ENCODE measurements around the gene DAP3. TPM values are rescaled to one million over a fixed set of nuclear protein-coding genes. Genes with fewer than 3 reads are reported as not detected.
"Not testable (repeated sequence)": the region's sequence is repeated elsewhere in the genome, so short reads cannot be mapped to it uniquely, and the experiment has no call there.

DAP3 gene
- total RNA-seq, 1 experiment from 2014 or later = 136 TPM

DNA sequence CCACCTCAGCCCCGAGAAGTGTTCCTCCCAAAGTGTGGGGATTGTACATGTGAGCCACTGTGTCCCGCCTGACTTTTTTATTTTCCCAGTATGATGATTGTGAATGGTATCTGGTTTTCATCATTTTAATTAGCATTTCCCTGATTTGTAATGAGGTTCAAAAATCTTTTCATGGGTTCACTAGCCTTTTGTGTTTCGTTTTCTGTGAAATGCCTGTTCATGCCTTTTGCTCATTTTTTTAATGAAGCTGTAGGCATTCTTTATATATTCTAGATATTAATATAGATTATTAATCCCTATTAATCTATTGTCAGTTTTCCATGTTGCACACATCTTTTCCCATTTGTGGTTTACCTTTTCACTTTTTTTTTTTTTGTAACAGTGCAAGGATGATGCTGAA, 20.5 kb downstream of the DAP3 start:
- Histone ChIP-seq H3K27ac (ENCODE audit: low read length) (no peak overlapping the region), H3K36me3 (ENCODE audit: control insufficient read depth, insufficient read depth, low read length) (peaks cover 5% of the 10 kb centered on the region; the same call in 1 of the 2 replicates), H3K9me3 (ENCODE audit: control insufficient read depth, insufficient read depth, low read depth, low read length) (no peaks in the 10 kb centered on the region), H3K4me1 (ENCODE audit: control insufficient read depth, insufficient read depth, low read length) (no peaks in the 10 kb centered on the region), H3K4me3 (ENCODE audit: low read depth in 2 of 2, low read length in 2 of 2) (no peak overlapping the region), H3K27me3 (ENCODE audit: control insufficient read depth, insufficient read depth, low read length) (no peaks in the 10 kb centered on the region)
- ATAC-seq = no peak
- DNase-seq (ENCODE audit: low read depth, low spot score) = no peak
- ChIA-PET POLR2A (no interaction called here), CTCF (interaction anchor here (0.7 kb wide), 1 partner anchor 61 kb away, joined by 4 read pairs; no protein-coding TSS in a partner anchor)
- in situ Hi-C loops (cut with HindIII; ENCODE audit: low pct_unique_long_range_greater_than_20kb, low sequenced_read_pairs) = no loop called here
- intact Hi-C loops (cut with micrococcal nuclease; ENCODE audit: unreplicated experiment) = no loop called here
- TF ChIP-seq TCF7L2 (IDR thresholded peaks at IDR 0.05; ENCODE audit: low read depth, low read length) = no peak
- no peak for TF ChIP-seq POLR2AphosphoS5 (IDR thresholded peaks at IDR 0.05; ENCODE audit: low read depth, low read length)
- no peak for TF ChIP-seq CTCF (IDR thresholded peaks at IDR 0.05)
- TF ChIP-seq, protein P1, sequence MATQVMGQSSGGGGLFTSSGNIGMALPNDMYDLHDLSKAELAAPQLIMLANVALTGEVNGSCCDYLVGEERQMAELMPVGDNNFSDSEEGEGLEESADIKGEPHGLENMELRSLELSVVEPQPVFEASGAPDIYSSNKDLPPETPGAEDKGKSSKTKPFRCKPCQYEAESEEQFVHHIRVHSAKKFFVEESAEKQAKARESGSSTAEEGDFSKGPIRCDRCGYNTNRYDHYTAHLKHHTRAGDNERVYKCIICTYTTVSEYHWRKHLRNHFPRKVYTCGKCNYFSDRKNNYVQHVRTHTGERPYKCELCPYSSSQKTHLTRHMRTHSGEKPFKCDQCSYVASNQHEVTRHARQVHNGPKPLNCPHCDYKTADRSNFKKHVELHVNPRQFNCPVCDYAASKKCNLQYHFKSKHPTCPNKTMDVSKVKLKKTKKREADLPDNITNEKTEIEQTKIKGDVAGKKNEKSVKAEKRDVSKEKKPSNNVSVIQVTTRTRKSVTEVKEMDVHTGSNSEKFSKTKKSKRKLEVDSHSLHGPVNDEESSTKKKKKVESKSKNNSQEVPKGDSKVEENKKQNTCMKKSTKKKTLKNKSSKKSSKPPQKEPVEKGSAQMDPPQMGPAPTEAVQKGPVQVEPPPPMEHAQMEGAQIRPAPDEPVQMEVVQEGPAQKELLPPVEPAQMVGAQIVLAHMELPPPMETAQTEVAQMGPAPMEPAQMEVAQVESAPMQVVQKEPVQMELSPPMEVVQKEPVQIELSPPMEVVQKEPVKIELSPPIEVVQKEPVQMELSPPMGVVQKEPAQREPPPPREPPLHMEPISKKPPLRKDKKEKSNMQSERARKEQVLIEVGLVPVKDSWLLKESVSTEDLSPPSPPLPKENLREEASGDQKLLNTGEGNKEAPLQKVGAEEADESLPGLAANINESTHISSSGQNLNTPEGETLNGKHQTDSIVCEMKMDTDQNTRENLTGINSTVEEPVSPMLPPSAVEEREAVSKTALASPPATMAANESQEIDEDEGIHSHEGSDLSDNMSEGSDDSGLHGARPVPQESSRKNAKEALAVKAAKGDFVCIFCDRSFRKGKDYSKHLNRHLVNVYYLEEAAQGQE (IDR thresholded peaks at IDR 0.05; ENCODE audit: insufficient read depth in 1 of 2, low read depth in 2 of 2, low read length in 1 of 2) = no peak
- TF ChIP-seq SIN3A (IDR thresholded peaks at IDR 0.05; ENCODE audit: borderline replicate concordance, insufficient read depth, low read depth, low read length) = no peak
- BruUV-seq (replicated peaks) = no TSS peak

DNA sequence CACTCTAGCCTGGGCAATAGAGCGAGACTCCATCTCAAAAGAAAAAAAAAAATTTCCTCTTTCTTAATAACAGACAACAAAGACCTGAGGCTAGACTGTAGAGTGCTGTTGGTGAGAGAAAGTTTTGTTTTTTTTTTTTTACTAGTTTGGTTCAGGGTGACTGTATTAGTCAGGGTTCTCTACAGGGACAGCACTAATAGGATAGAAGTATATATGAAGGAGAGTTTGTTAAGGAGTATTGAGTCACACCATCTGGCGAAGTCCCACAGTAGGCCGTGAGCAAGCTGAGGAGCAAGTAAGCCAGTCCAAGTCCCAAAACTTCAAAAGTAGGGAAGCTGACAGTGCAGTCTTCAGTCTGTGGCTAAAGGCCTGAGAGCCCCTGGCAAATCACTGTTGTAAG, 22.6 kb downstream of the DAP3 start:
- ATAC-seq; CTCF ChIA-PET; BruUV-seq (replicated peaks); H3K4me1 ChIP-seq (ENCODE audit: control insufficient read depth, insufficient read depth, low read length); POLR2A ChIA-PET; H3K27me3 ChIP-seq (ENCODE audit: control insufficient read depth, insufficient read depth, low read length); in situ Hi-C loops (cut with HindIII; ENCODE audit: low pct_unique_long_range_greater_than_20kb, low sequenced_read_pairs); H3K36me3 ChIP-seq (ENCODE audit: control insufficient read depth, insufficient read depth, low read length); H3K4me3 ChIP-seq (ENCODE audit: low read depth in 2 of 2, low read length in 2 of 2); H3K27ac ChIP-seq (ENCODE audit: low read length); DNase-seq (ENCODE audit: low read depth, low spot score); intact Hi-C loops (cut with micrococcal nuclease; ENCODE audit: unreplicated experiment); H3K9me3 ChIP-seq (ENCODE audit: control insufficient read depth, insufficient read depth, low read depth, low read length): not testable (repeated sequence)

DNA sequence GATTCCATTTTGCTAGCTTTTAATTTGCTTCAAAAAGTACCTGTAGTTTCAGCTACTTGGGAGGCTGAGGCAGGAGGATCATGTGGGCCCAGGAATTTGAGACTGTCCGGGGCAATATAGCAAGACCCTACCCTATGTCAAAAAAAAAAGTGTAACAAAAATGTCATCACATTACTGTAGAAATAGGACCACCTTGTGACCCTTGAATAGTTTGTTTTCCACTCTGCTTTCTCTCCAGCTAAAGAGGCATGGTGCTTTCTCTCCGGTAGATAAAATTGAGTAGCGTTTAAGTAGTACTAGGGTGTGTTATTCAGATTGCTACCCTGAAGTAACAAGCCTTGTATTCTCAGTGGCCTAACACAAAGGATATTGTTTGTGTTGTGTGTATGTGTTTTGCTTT, 23.7 kb downstream of the DAP3 start:
- H3K27ac ChIP-seq (ENCODE audit: low read length); H3K4me1 ChIP-seq (ENCODE audit: control insufficient read depth, insufficient read depth, low read length); H3K4me3 ChIP-seq (ENCODE audit: low read depth in 2 of 2, low read length in 2 of 2); POLR2A ChIA-PET; in situ Hi-C loops (cut with HindIII; ENCODE audit: low pct_unique_long_range_greater_than_20kb, low sequenced_read_pairs); intact Hi-C loops (cut with micrococcal nuclease; ENCODE audit: unreplicated experiment); H3K9me3 ChIP-seq (ENCODE audit: control insufficient read depth, insufficient read depth, low read depth, low read length); H3K36me3 ChIP-seq (ENCODE audit: control insufficient read depth, insufficient read depth, low read length); BruUV-seq (replicated peaks); CTCF ChIA-PET; H3K27me3 ChIP-seq (ENCODE audit: control insufficient read depth, insufficient read depth, low read length); DNase-seq (ENCODE audit: low read depth, low spot score): not testable (repeated sequence)
- peak; percentile 37; the same call in 1 of the 2 replicates for ATAC-seq
